Measurements from ENCODE around the gene FOLR2.
"Not testable (repeated sequence)": the region's sequence is repeated elsewhere in the genome, so short reads cannot be mapped to it uniquely, and the experiment has no call there.

FOLR2 gene

DNA sequence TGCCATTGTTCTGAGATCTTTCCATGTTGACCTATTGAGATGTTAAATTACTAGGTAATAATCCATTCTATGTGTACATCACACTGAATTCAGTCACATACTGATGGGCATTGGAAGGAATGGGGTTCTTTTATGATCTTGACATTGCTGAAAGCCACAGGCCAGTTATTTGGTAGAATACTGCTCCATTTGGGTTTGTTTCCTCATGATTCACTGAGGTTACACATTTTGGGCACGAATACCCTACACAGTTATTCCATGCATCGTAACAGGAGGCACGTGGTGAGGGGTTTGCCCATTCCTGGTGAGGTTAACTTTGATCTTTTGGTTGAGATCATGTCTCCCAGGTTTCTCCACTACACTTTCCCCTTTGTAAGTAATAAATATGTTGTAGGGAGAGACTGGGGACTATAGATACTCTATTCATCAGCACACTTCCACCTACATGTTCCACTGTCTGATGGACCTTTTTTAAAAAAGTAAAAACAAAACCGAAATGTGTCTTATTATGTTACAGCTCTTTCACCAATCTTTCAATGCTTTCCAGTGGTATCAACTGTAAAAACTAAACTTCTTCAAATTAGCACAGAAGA lies 36.7 kb upstream of the FOLR2 start:
- Histone ChIP-seq H3K79me2 (ENCODE audit: insufficient read depth, low read length) (no peaks in the 10 kb centered on the region), H3K9me3 (ENCODE audit: low read length) (no peaks in the 10 kb centered on the region), H3K27ac (ENCODE audit: low read depth, low read length, poor library complexity, severe bottlenecking) (no peak overlapping the region), H3K4me3 (ENCODE audit: low read depth, low read length, poor library complexity, severe bottlenecking) (no peak overlapping the region), H3K36me3 (ENCODE audit: insufficient read depth, low read length) (no peaks in the 10 kb centered on the region), H3K9ac (ENCODE audit: low read length) (no peak overlapping the region), H4K20me1 (ENCODE audit: insufficient read depth, low read length) (no peaks in the 10 kb centered on the region), H3K4me1 (ENCODE audit: insufficient read depth, low read length, severe bottlenecking) (no peaks in the 10 kb centered on the region), H3K9me2 (ENCODE audit: low read depth, low read length) (no peaks in the 10 kb centered on the region), H3F3A (ENCODE audit: insufficient read depth, low read length) (no peaks in the 10 kb centered on the region), H3K27me3 (ENCODE audit: insufficient read depth, low read length) (0 out of 2 replicates have a peak, but pooled peaks cover 3% of the 10 kb centered on the region), H2AFZ (ENCODE audit: low read length) (no peak overlapping the region), H3K4me2 (ENCODE audit: low read length) (no peak overlapping the region)
- TF ChIP-seq, protein P1, sequence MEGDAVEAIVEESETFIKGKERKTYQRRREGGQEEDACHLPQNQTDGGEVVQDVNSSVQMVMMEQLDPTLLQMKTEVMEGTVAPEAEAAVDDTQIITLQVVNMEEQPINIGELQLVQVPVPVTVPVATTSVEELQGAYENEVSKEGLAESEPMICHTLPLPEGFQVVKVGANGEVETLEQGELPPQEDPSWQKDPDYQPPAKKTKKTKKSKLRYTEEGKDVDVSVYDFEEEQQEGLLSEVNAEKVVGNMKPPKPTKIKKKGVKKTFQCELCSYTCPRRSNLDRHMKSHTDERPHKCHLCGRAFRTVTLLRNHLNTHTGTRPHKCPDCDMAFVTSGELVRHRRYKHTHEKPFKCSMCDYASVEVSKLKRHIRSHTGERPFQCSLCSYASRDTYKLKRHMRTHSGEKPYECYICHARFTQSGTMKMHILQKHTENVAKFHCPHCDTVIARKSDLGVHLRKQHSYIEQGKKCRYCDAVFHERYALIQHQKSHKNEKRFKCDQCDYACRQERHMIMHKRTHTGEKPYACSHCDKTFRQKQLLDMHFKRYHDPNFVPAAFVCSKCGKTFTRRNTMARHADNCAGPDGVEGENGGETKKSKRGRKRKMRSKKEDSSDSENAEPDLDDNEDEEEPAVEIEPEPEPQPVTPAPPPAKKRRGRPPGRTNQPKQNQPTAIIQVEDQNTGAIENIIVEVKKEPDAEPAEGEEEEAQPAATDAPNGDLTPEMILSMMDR (IDR thresholded peaks at IDR 0.05; ENCODE audit: low read length) = no peak
- no peak for TF ChIP-seq EZH2 (IDR thresholded peaks at IDR 0.05; ENCODE audit: borderline replicate concordance, low read length)

DNA sequence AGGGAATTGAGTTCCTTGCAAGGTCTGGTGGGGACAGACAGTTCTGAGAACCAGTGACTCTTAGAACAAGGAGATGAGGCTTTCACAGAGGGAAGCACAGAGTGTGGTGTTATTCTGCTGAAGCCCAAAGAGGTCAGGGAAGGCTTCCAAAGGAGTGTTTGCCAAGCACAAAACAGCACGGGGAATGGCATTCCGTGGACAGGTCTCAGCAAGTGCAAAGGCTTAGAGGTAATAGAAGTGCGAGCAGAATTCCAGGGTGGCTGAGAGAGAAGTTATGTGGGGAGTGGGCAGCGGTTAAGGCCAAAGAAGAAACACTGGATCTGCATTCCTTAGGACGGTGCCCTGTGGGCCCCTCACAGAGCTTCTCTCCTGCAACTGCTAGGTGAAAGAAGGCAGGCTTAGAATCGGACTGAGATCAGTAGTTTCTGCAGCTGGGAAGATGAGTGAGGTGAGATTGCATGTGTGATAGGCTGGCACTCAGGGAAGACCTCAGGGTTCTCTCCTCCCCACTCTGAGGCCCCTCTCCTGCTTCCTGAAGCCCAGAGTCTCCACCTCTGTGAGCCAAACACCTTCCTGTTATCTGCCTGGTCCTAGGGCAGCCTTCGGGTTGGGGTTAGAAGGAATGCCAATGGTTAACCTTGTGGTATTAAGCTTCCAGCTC lies 35.6 kb upstream of the FOLR2 start:
- H3K9me3 ChIP-seq (ENCODE audit: low read length); H3K4me2 ChIP-seq (ENCODE audit: low read length); H3K4me3 ChIP-seq (ENCODE audit: low read depth, low read length, poor library complexity, severe bottlenecking); H3K36me3 ChIP-seq (ENCODE audit: insufficient read depth, low read length); H3K4me1 ChIP-seq (ENCODE audit: insufficient read depth, low read length, severe bottlenecking); H4K20me1 ChIP-seq (ENCODE audit: insufficient read depth, low read length); H3K27me3 ChIP-seq (ENCODE audit: insufficient read depth, low read length); H3K9ac ChIP-seq (ENCODE audit: low read length); H3K27ac ChIP-seq (ENCODE audit: low read depth, low read length, poor library complexity, severe bottlenecking); H3F3A ChIP-seq (ENCODE audit: insufficient read depth, low read length); H3K9me2 ChIP-seq (ENCODE audit: low read depth, low read length); H2AFZ ChIP-seq (ENCODE audit: low read length); H3K79me2 ChIP-seq (ENCODE audit: insufficient read depth, low read length): not testable (repeated sequence)

DNA sequence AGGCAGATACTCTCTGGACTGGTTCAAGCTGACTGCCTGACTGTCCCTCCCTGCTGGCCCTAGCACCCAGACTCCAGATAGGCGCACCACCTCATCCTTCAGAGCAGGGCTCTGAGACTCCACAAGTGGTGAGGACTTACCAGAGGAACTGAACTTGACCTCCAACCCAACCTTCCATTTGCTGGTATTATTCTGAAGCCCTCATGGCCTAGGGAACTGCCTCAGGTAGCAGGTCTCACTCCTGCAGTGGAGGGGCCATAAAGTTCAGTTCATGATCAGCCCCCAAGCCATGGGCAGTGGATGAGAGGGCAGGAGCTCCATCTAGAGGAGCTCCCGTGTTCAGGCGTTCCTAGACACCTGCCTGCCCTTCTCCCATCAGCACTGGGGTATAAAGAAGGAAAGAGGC lies 35.0 kb upstream of the FOLR2 start:
- TF ChIP-seq, protein P1 (IDR thresholded peaks at IDR 0.05; ENCODE audit: low read length) = peak; percentile 9; the same call in 1 of the 2 replicates
- H2AFZ ChIP-seq (ENCODE audit: low read length); H3K4me1 ChIP-seq (ENCODE audit: insufficient read depth, low read length, severe bottlenecking); H3K9me2 ChIP-seq (ENCODE audit: low read depth, low read length); H3K27me3 ChIP-seq (ENCODE audit: insufficient read depth, low read length); H3K4me2 ChIP-seq (ENCODE audit: low read length); H3K4me3 ChIP-seq (ENCODE audit: low read depth, low read length, poor library complexity, severe bottlenecking); H3K36me3 ChIP-seq (ENCODE audit: insufficient read depth, low read length); H3K27ac ChIP-seq (ENCODE audit: low read depth, low read length, poor library complexity, severe bottlenecking); H4K20me1 ChIP-seq (ENCODE audit: insufficient read depth, low read length); H3K9me3 ChIP-seq (ENCODE audit: low read length); H3F3A ChIP-seq (ENCODE audit: insufficient read depth, low read length); H3K79me2 ChIP-seq (ENCODE audit: insufficient read depth, low read length); H3K9ac ChIP-seq (ENCODE audit: low read length): not testable (repeated sequence)

DNA sequence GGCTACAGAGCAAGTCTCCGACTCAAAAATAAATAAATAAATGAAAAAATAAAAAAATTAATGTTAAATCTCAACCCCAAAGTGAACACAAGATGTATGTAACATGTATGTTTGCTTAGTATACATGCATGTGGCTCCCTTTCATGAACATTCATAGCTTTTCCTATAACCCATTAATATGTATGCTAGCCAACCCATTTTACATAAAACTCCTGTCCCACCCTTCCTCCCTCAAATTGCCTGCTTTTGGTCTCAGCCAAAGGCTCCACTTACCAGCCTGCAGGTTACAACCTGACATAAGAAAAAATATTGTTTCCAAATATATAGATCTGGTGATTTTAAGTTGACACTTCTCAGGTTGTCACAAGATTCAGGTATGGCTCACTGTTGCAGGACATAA lies 28.3 kb upstream of the FOLR2 start:
- H2AFZ ChIP-seq (ENCODE audit: low read length) = no peak overlapping the region
- no peak overlapping the region for H3K27ac ChIP-seq (ENCODE audit: low read depth, low read length, poor library complexity, severe bottlenecking)
- no peaks in the 10 kb centered on the region for H3K36me3 ChIP-seq (ENCODE audit: insufficient read depth, low read length)
- H3K4me3 ChIP-seq (ENCODE audit: low read depth, low read length, poor library complexity, severe bottlenecking) = no peak overlapping the region
- no peak overlapping the region for H3K4me2 ChIP-seq (ENCODE audit: low read length)
- no peaks in the 10 kb centered on the region for H3K4me1 ChIP-seq (ENCODE audit: insufficient read depth, low read length, severe bottlenecking)
- no peaks in the 10 kb centered on the region for H3K9me3 ChIP-seq (ENCODE audit: low read length)
- H3F3A ChIP-seq (ENCODE audit: insufficient read depth, low read length) = no peaks in the 10 kb centered on the region
- H3K27me3 ChIP-seq (ENCODE audit: insufficient read depth, low read length) = no peaks in the 10 kb centered on the region; the same call in 1 of the 2 replicates
- H4K20me1 ChIP-seq (ENCODE audit: insufficient read depth, low read length) = no peaks in the 10 kb centered on the region
- no peak for TF ChIP-seq EZH2 (IDR thresholded peaks at IDR 0.05; ENCODE audit: borderline replicate concordance, low read length)
- TF ChIP-seq, protein P1 (IDR thresholded peaks at IDR 0.05; ENCODE audit: low read length) = no peak
- H3K9me2 ChIP-seq (ENCODE audit: low read depth, low read length) = no peaks in the 10 kb centered on the region
- no peak overlapping the region for H3K9ac ChIP-seq (ENCODE audit: low read length)
- no peaks in the 10 kb centered on the region for H3K79me2 ChIP-seq (ENCODE audit: insufficient read depth, low read length)

All from OCI-LY1 (cell line).